ENCODE data around the gene FKBP1A. TPM values are rescaled to one million over a fixed set of nuclear protein-coding genes. Genes with fewer than 3 reads are reported as not detected.

FKBP1A gene
- total and polyA plus RNA-seq, 5 donors from 2014 or later = 49.1 to 84.3 (median 65.4) TPM

Other genes with a start within 250 kb of the FKBP1A start
- not detected for gene TMEM74B, start 208.1 kb downstream of the FKBP1A start, total RNA-seq
- not detected for gene TMEM74B, start 208.1 kb downstream of the FKBP1A start, polyA plus RNA-seq
- 0.39 TPM for gene C20orf202, start 189.6 kb downstream of the FKBP1A start, total RNA-seq
- not detected for gene C20orf202, start 189.6 kb downstream of the FKBP1A start, polyA plus RNA-seq
- not detected for gene RAD21L1, start 167.0 kb downstream of the FKBP1A start, total RNA-seq
- under 1 TPM in 1 of 4 donors, not detected in 3; 0.46 TPM for gene RAD21L1, start 167.0 kb downstream of the FKBP1A start, polyA plus RNA-seq
- 7.5 TPM for gene SNPH, start 126.8 kb downstream of the FKBP1A start, total RNA-seq
- gene SNPH, start 126.8 kb downstream of the FKBP1A start, polyA plus RNA-seq = 1 to 10 TPM in 3 of 4 donors, under 1 TPM in 1; 0.97 to 4.1 (median 3.1) TPM
- 1.2 TPM for gene SDCBP2, start 63.9 kb downstream of the FKBP1A start, total RNA-seq
- gene SDCBP2, start 63.9 kb downstream of the FKBP1A start, polyA plus RNA-seq = 1 to 10 TPM; 1.6 to 4.3 (median 3.4) TPM
- 64.0 TPM for gene NSFL1C, start 73.8 kb upstream of the FKBP1A start, total RNA-seq
- gene NSFL1C, start 73.8 kb upstream of the FKBP1A start, polyA plus RNA-seq = 10 to 100 TPM; 80.4 to 95.8 (median 91.2) TPM
- not detected for gene SIRPB2, start 98.4 kb upstream of the FKBP1A start, total RNA-seq
- under 1 TPM in 1 of 4 donors, not detected in 3; 0.10 TPM for gene SIRPB2, start 98.4 kb upstream of the FKBP1A start, polyA plus RNA-seq
- not detected for gene SIRPD, start 164.7 kb upstream of the FKBP1A start, total RNA-seq
- gene SIRPD, start 164.7 kb upstream of the FKBP1A start, polyA plus RNA-seq = under 1 TPM in 2 of 4 donors, not detected in 2; 0.10 to 0.16 TPM
- 2.4 TPM for gene SIRPB1, start 227.0 kb upstream of the FKBP1A start, total RNA-seq
- gene SIRPB1, start 227.0 kb upstream of the FKBP1A start, polyA plus RNA-seq = 10 to 100 TPM in 1 of 4 donors, 1 to 10 TPM in 1, under 1 TPM in 2; 0.73 to 12.8 (median 3.5) TPM